ENCODE results near the gene CACNA1C.

DNA sequence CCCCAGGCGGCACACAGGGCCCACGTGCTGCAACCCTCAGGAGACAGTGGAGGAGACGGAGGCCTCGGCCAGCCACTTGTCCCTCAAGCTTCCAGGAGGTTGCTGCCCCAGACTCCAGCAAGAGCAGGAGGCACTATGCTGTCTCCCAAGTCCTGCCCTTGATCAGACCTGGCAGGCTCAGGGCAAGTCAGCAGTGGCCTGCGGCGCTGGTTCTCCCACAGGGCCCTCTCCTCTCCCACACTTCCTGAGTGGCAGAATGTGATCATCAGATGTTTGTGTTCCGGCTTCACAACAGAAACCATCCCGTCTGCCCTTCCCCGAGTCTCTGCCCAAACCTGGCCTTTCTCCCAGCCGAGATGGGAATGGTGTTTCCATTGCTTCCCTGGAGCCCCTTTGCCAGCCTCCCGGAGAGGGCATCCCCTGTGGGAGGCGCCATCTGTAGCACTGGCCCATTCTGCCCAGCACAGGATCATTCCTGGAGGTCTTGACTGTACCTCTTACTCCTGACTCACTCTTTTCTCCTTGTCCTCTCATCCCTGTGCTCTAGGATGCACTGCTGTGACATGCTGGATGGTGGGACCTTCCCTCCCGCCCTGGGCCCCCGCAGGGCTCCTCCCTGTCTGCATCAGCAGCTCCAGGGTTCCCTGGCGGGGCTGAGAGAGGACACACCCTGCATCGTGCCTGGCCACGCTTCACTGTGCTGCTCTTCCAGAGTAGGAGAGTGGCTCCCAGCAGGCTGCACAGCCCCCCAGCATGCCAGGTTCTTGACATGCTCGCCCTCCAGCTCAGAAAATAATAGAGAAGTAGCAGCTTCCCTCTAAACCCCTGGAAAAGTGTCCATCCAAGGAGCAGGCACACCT lies 627.3 kb downstream of the CACNA1C start:
- TF ChIP-seq EZH2 (IDR thresholded peaks at IDR 0.05; ENCODE audit: borderline replicate concordance, low read depth, low read length, poor library complexity, severe bottlenecking): no peak
- TF ChIP-seq, protein P1, sequence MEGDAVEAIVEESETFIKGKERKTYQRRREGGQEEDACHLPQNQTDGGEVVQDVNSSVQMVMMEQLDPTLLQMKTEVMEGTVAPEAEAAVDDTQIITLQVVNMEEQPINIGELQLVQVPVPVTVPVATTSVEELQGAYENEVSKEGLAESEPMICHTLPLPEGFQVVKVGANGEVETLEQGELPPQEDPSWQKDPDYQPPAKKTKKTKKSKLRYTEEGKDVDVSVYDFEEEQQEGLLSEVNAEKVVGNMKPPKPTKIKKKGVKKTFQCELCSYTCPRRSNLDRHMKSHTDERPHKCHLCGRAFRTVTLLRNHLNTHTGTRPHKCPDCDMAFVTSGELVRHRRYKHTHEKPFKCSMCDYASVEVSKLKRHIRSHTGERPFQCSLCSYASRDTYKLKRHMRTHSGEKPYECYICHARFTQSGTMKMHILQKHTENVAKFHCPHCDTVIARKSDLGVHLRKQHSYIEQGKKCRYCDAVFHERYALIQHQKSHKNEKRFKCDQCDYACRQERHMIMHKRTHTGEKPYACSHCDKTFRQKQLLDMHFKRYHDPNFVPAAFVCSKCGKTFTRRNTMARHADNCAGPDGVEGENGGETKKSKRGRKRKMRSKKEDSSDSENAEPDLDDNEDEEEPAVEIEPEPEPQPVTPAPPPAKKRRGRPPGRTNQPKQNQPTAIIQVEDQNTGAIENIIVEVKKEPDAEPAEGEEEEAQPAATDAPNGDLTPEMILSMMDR (conservative IDR thresholded peaks at IDR 0.05; ENCODE audit: low read depth, low read length): no peak

Measured in A673 (cell line).